ENCODE data around the gene GBX2. TPM values are rescaled to one million over a fixed set of nuclear protein-coding genes. Genes with fewer than 3 reads are reported as not detected.
A peak's percentile ranks its signal among the peaks of the same experiment; 100 is the strongest.

Gene GBX2
- total RNA-seq, 1 donor from 2014 or later = 1.8 TPM

- no peak overlapping the region for H3K4me3 ChIP-seq (ENCODE audit: insufficient read depth, low read depth, low read length)
- FAIRE-seq = no peak
These were observed 5.8 kb upstream of the GBX2 start for GRCh38 chr2:236173729-236174607.

GRCh38 chr2:236173036-236173728 is 5.0 kb upstream of the GBX2 start:
- Histone ChIP-seq H3K4me2 (ENCODE audit: low read length) (peak overlapping the region; percentile 61), H3K4me1 (ENCODE audit: insufficient read depth, low read length) (peaks cover 27% of the 10 kb centered on the region), H3K27me3 (ENCODE audit: insufficient read depth, low read length) (peaks cover 52% of the 10 kb centered on the region), H4K20me1 (ENCODE audit: insufficient read depth, low read length) (no peaks in the 10 kb centered on the region), H3K27ac (ENCODE audit: low read depth, low read length) (no peak overlapping the region), H3K79me2 (ENCODE audit: insufficient read depth, low read length) (no peaks in the 10 kb centered on the region), H3K4me3 (ENCODE audit: insufficient read depth, low read depth, low read length) (no peak overlapping the region), H3K36me3 (ENCODE audit: insufficient read depth, low read length) (no peaks in the 10 kb centered on the region), H3K9ac (ENCODE audit: low read length) (no peak overlapping the region), H2AFZ (ENCODE audit: low read depth, low read length) (no peak overlapping the region), H3K9me3 (ENCODE audit: insufficient read depth, low read depth, low read length) (no peaks in the 10 kb centered on the region)
- H3K4me1 Mint-ChIP-seq (ENCODE audit: low read depth, unreplicated experiment) = peaks cover 10% of the 10 kb centered on the region
- H3K36me3 Mint-ChIP-seq (ENCODE audit: low read depth, unreplicated experiment) = peaks cover 3% of the 10 kb centered on the region
- no peak overlapping the region for H3K27ac Mint-ChIP-seq (ENCODE audit: unreplicated experiment)
- FAIRE-seq = no peak
- peak; percentile 90 for TF ChIP-seq EZH2 (IDR thresholded peaks at IDR 0.05; ENCODE audit: insufficient read depth, low read length)
- no peak for TF ChIP-seq CTCF (IDR thresholded peaks at IDR 0.05; ENCODE audit: insufficient read depth, low read depth, low read length)
- no peak overlapping the region for H3K4me3 Mint-ChIP-seq (ENCODE audit: unreplicated experiment)
- H3K9me3 Mint-ChIP-seq (ENCODE audit: unreplicated experiment) = peaks cover 29% of the 10 kb centered on the region
- peaks cover 44% of the 10 kb centered on the region for H3K27me3 Mint-ChIP-seq (ENCODE audit: low read depth, unreplicated experiment)
- no peak for DNase-seq (ENCODE audit: low read depth)

More at GRCh38 chr2:236173729-236174607, 5.8 kb upstream of the GBX2 start:
- Histone ChIP-seq H3K27me3 (ENCODE audit: insufficient read depth, low read length) (peaks cover 46% of the 10 kb centered on the region), H2AFZ (ENCODE audit: low read depth, low read length) (no peak overlapping the region), H3K79me2 (ENCODE audit: insufficient read depth, low read length) (no peaks in the 10 kb centered on the region), H3K36me3 (ENCODE audit: insufficient read depth, low read length) (no peaks in the 10 kb centered on the region), H3K4me1 (ENCODE audit: insufficient read depth, low read length) (peaks cover 33% of the 10 kb centered on the region), H3K4me2 (ENCODE audit: low read length) (peak overlapping the region; percentile 61), H4K20me1 (ENCODE audit: insufficient read depth, low read length) (no peaks in the 10 kb centered on the region), H3K9me3 (ENCODE audit: insufficient read depth, low read depth, low read length) (no peaks in the 10 kb centered on the region), H3K27ac (ENCODE audit: low read depth, low read length) (peak overlapping the region; percentile 65), H3K9ac (ENCODE audit: low read length) (peak overlapping the region; percentile 17)
- peaks cover 29% of the 10 kb centered on the region for H3K9me3 Mint-ChIP-seq (ENCODE audit: unreplicated experiment)
- no peak for DNase-seq (ENCODE audit: low read depth)
- H3K4me1 Mint-ChIP-seq (ENCODE audit: low read depth, unreplicated experiment) = peaks cover 10% of the 10 kb centered on the region
- H3K27me3 Mint-ChIP-seq (ENCODE audit: low read depth, unreplicated experiment) = peaks cover 42% of the 10 kb centered on the region
- H3K4me3 Mint-ChIP-seq (ENCODE audit: unreplicated experiment) = peak overlapping the region; percentile 20
- H3K36me3 Mint-ChIP-seq (ENCODE audit: low read depth, unreplicated experiment) = peaks cover 3% of the 10 kb centered on the region
- peak overlapping the region; percentile 53 for H3K27ac Mint-ChIP-seq (ENCODE audit: unreplicated experiment)
- TF ChIP-seq EZH2 (IDR thresholded peaks at IDR 0.05; ENCODE audit: insufficient read depth, low read length) (no peak), CTCF (IDR thresholded peaks at IDR 0.05; ENCODE audit: insufficient read depth, low read depth, low read length) (no peak)
